A673 (cell line): Measurements from ENCODE around the gene CAD. TPM values are rescaled to one million over a fixed set of nuclear protein-coding genes. Genes with fewer than 3 reads are reported as not detected.
A peak's percentile ranks its signal among the peaks of the same experiment; 100 is the strongest.

Experiments used
- BruUV-seq: library from RNA; stranded (reverse); fragments of 400-500 nt; replicated peaks from 2 replicates; lab custom pipeline; 2021; lab: Mats Ljungman, UMichigan
- CTCF ChIA-PET: fragments of 300-600 bp; sonication (Branson Sonifier 250); formaldehyde crosslinking; loops from one replicate; lab custom pipeline; 2022; ENCODE audit warnings: antibody characterized with exemption; lab: Charles Lee
- POLR2A ChIA-PET: fragments of 300-600 bp; sonication (Branson Sonifier 250); formaldehyde crosslinking; loops from one replicate; lab custom pipeline; 2022; ENCODE audit warnings: antibody characterized with exemption; ENCODE audit not compliant: low non-redundant PET; lab: Charles Lee
- DNase-seq: peaks from one replicate; pipeline ENCODE4 v3.0.0-alpha.2; 2015; ENCODE audit warnings: low spot score
- H3K27ac ChIP-seq: fragments of 200-600 bp; sonication (generic); 2 replicates; pipeline ENCODE4 v1.5.1; 2016; ENCODE audit warnings: mixed run types, low read depth, mild to moderate bottlenecking, mixed read lengths, antibody characterized with exemption, low read length; ENCODE audit not compliant: poor library complexity, severe bottlenecking
- H3K27me3 ChIP-seq: fragments of 200-600 bp; sonication (generic); replicated peaks from 2 replicates; pipeline ENCODE4 v1.6.1; 2017; ENCODE audit warnings: mixed run types, low read depth, mild to moderate bottlenecking, mixed read lengths, antibody characterized with exemption, low read length; ENCODE audit not compliant: insufficient read depth, poor library complexity
- H3K36me3 ChIP-seq: fragments of 200-600 bp; sonication (generic); 2 replicates; pipeline ENCODE4 v1.6.1; 2016; ENCODE audit warnings: mixed run types, mild to moderate bottlenecking, mixed read lengths, antibody characterized with exemption, low read length; ENCODE audit not compliant: insufficient read depth, poor library complexity, severe bottlenecking
- H3K4me1 ChIP-seq: fragments of 200-600 bp; sonication (generic); 2 replicates; pipeline ENCODE4 v1.6.1; 2017; ENCODE audit warnings: mixed run types, mild to moderate bottlenecking, mixed read lengths, antibody characterized with exemption, low read length; ENCODE audit not compliant: insufficient read depth, poor library complexity, severe bottlenecking
- H3K4me3 ChIP-seq: fragments of 200-600 bp; sonication (generic); 2 replicates; pipeline ENCODE4 v1.5.1; 2016; ENCODE audit warnings: low read depth, mixed run types, mild to moderate bottlenecking, mixed read lengths, low read length; ENCODE audit not compliant: poor library complexity, severe bottlenecking
- H3K9me3 ChIP-seq: fragments of 200-600 bp; sonication (generic); 2 replicates; pipeline ENCODE4 v1.6.1; 2016; ENCODE audit warnings: mixed run types, low read depth, mild to moderate bottlenecking, mixed read lengths, antibody characterized with exemption, low read length; ENCODE audit not compliant: poor library complexity, severe bottlenecking
- EZH2 ChIP-seq: fragments of 200-600 bp; sonication (generic); IDR thresholded peaks from 2 replicates; pipeline ENCODE4 v1.6.1; 2017; ENCODE audit warnings: borderline replicate concordance, low read depth, mild to moderate bottlenecking, mixed read lengths, antibody characterized with exemption, low read length; ENCODE audit not compliant: poor library complexity, severe bottlenecking
- intact Hi-C: fragments of 100-400 bp; cut with micrococcal nuclease; formaldehyde crosslinking; loops from one replicate; pipeline ENCODE4 v1.10.0; 2022; ENCODE audit not compliant: unreplicated experiment
- total RNA-seq: library from RNA; stranded (reverse); gene quantifications from 2 replicates; pipeline ENCODE4 v1.2.3, GENCODE V29; 2021
- TF ChIP-seq, protein P1 (sequence below): fragments of 300-800, 200-600 bp; sonication (generic); conservative IDR thresholded peaks from 2 replicates; pipeline ENCODE4 v1.5.1; 2017; ENCODE audit warnings: low read depth, mild to moderate bottlenecking, antibody characterized with exemption, low read length, moderate library complexity, mixed read lengths

The CAD gene
- total RNA-seq, 1 experiment from 2014 or later = 194 TPM

DNA sequence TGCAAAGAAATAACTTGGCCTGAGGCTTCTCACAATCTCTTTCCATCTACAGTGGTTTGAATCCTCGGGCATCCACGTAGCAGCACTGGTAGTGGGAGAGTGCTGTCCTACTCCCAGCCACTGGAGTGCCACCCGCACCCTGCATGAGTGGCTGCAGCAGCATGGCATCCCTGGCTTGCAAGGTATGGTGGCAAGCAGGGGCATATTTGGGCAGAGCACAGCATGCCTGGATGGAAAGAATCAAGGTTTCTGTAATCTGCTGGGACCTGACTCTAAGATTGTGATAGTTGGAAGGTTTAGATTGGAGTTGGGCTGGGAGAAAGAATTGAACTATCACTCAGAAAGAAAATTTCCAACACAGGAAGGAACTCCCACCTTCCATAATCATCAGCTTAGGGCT is 4.0 kb downstream of the CAD start:
- intact Hi-C loops = loop anchor here (5.0 kb wide), 1 partner anchor 41 kb away; the partner anchor contains the start of gene SLC30A3
- TF ChIP-seq EZH2 = no peak
- TF ChIP-seq, protein P1, sequence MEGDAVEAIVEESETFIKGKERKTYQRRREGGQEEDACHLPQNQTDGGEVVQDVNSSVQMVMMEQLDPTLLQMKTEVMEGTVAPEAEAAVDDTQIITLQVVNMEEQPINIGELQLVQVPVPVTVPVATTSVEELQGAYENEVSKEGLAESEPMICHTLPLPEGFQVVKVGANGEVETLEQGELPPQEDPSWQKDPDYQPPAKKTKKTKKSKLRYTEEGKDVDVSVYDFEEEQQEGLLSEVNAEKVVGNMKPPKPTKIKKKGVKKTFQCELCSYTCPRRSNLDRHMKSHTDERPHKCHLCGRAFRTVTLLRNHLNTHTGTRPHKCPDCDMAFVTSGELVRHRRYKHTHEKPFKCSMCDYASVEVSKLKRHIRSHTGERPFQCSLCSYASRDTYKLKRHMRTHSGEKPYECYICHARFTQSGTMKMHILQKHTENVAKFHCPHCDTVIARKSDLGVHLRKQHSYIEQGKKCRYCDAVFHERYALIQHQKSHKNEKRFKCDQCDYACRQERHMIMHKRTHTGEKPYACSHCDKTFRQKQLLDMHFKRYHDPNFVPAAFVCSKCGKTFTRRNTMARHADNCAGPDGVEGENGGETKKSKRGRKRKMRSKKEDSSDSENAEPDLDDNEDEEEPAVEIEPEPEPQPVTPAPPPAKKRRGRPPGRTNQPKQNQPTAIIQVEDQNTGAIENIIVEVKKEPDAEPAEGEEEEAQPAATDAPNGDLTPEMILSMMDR = no peak
- CTCF ChIA-PET = no interaction called here
- H3K27me3 ChIP-seq = no peaks in the 10 kb centered on the region
- peaks cover 60% of the 10 kb centered on the region for H3K36me3 ChIP-seq
- H3K4me1 ChIP-seq = peaks cover 47% of the 10 kb centered on the region
- BruUV-seq = no TSS peak
- H3K4me3 ChIP-seq = no peak overlapping the region
- POLR2A ChIA-PET = interaction anchor here (0.5 to 0.7 kb wide), 2 partner anchors 105 to 356 kb away, joined by 6 to 8 read pairs; no protein-coding TSS in a partner anchor
- H3K9me3 ChIP-seq = no peaks in the 10 kb centered on the region
- H3K27ac ChIP-seq = peak overlapping the region; percentile 98
- peak; percentile 48 for DNase-seq

DNA sequence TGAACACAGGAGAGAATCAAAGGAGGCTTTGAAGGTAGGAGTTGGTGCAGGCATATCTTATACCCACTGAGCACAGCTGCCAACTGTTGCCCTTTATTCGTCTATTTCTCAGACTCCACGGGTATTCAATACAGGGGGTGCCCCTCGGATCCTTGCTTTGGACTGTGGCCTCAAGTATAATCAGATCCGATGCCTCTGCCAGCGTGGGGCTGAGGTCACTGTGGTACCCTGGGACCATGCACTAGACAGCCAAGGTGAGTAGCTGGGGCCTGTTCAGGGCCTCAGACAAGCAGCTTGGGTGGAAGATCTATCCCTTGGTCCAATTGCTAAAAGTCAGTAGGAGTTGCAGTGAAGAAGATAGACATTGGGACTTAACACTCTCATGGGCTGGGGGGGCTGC is 5.2 kb downstream of the CAD start:
- H3K4me3 ChIP-seq = no peak overlapping the region
- intact Hi-C loops = loop anchor here (5.0 kb wide), 1 partner anchor 40 kb away; the partner anchor contains the start of gene SLC30A3
- no peaks in the 10 kb centered on the region for H3K9me3 ChIP-seq
- no TSS peak for BruUV-seq
- no peak for DNase-seq
- CTCF ChIA-PET = no interaction called here
- TF ChIP-seq, protein P1 = no peak
- TF ChIP-seq EZH2 = no peak
- H3K27ac ChIP-seq = peak overlapping the region; percentile 98
- no peaks in the 10 kb centered on the region for H3K27me3 ChIP-seq
- POLR2A ChIA-PET = no interaction called here
- peaks cover 72% of the 10 kb centered on the region for H3K36me3 ChIP-seq
- H3K4me1 ChIP-seq = peaks cover 43% of the 10 kb centered on the region

DNA sequence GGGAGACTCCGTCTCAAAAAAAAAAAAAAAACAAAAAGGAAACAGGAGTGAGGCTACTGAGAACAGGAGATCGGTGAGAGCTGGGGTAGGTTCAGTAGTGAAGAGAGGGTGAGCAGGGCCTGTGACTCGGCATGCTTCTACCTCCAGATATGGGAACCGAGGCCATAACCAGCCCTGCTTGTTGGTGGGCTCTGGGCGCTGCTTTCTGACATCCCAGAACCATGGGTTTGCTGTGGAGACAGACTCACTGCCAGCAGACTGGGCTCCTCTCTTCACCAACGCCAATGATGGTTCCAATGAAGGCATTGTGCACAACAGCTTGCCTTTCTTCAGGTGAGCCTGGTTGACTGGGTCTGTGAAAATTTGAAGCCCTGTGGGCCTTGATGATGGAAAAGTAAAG is 6.2 kb downstream of the CAD start:
- Histone ChIP-seq H3K36me3 (peaks cover 82% of the 10 kb centered on the region), H3K4me1 (peaks cover 39% of the 10 kb centered on the region), H3K4me3 (no peak overlapping the region), H3K9me3 (no peaks in the 10 kb centered on the region), H3K27ac (peak overlapping the region; percentile 25), H3K27me3 (no peaks in the 10 kb centered on the region)
- no TSS peak for BruUV-seq
- CTCF ChIA-PET = no interaction called here
- no peak for DNase-seq
- TF ChIP-seq, protein P1 = no peak
- no peak for TF ChIP-seq EZH2
- intact Hi-C loops = loop anchor here (5.0 kb wide), 1 partner anchor 39 kb away; the partner anchor contains the start of gene SLC30A3
- POLR2A ChIA-PET = no interaction called here
